ENCODE data around the gene AHCYL2.
"Not testable (repeated sequence)": the region's sequence is repeated elsewhere in the genome, so short reads cannot be mapped to it uniquely, and the experiment has no call there.

- not testable (repeated sequence) for TF ChIP-seq NFRKB (IDR thresholded peaks at IDR 0.05); BHLHE40 (IDR thresholded peaks at IDR 0.05; ENCODE audit: borderline replicate concordance); FOXM1 (IDR thresholded peaks at IDR 0.05; ENCODE audit: borderline replicate concordance); SUZ12 (IDR thresholded peaks at IDR 0.05)
Measured at GRCh38 chr7:129216821-129217416, 7.9 kb upstream of the AHCYL2 start.

Data from HEK293T (cell line).